WERI-Rb-1 (cell line): ENCODE results near the gene MOCS1.
"Not testable (repeated sequence)": the region's sequence is repeated elsewhere in the genome, so short reads cannot be mapped to it uniquely, and the experiment has no call there.

Experiments used
- DNase-seq: peaks from one replicate; pipeline ENCODE4 v3.0.0-alpha.2; 2020
- H3K27ac ChIP-seq: fragments of 250-450 bp; sonication (Bioruptor Pico); 2 replicates; pipeline ENCODE4 v1.5.1; 2020; ENCODE audit warnings: mild to moderate bottlenecking, moderate library complexity
- H3K27me3 ChIP-seq: fragments of 250-450 bp; sonication (Bioruptor Pico); 2 replicates; pipeline ENCODE4 v1.5.1; 2021; ENCODE audit warnings: mild to moderate bottlenecking, low read depth, moderate library complexity; ENCODE audit not compliant: insufficient read depth, severe bottlenecking
- H3K36me3 ChIP-seq: fragments of 250-450 bp; sonication (Bioruptor Pico); 2 replicates; pipeline ENCODE4 v1.5.1; 2020; ENCODE audit warnings: mild to moderate bottlenecking, moderate library complexity
- H3K4me3 ChIP-seq: 2 replicates; pipeline ENCODE4 v1.5.1; 2011; ENCODE audit warnings: low read depth, mild to moderate bottlenecking, control low read depth, low read length
- H3K9me3 ChIP-seq: fragments of 250-450 bp; sonication (Bioruptor Pico); 2 replicates; pipeline ENCODE4 v1.5.1; 2021; ENCODE audit warnings: mild to moderate bottlenecking, moderate library complexity; ENCODE audit not compliant: severe bottlenecking
- CTCF ChIP-seq: IDR thresholded peaks from 2 replicates; pipeline ENCODE4 v1.5.1; 2011; ENCODE audit warnings: low read depth, mild to moderate bottlenecking, control low read depth, inconsistent platforms, low read length

Gene MOCS1

GRCh38 chr6:39979461-39980328, 45.4 kb upstream of the MOCS1 start:
- no peak for TF ChIP-seq CTCF
- no peak overlapping the region for H3K4me3 ChIP-seq
- H3K27ac ChIP-seq, result no peak overlapping the region
- no peaks in the 10 kb centered on the region for H3K9me3 ChIP-seq
- no peak for DNase-seq
- H3K27me3 ChIP-seq, result no peaks in the 10 kb centered on the region
- H3K36me3 ChIP-seq, result no peaks in the 10 kb centered on the region

GRCh38 chr6:39978240-39978639, 44.0 kb upstream of the MOCS1 start:
- DNase-seq, result no peak
- H3K27me3 ChIP-seq, result no peaks in the 10 kb centered on the region
- TF ChIP-seq CTCF, result no peak
- no peak overlapping the region for H3K27ac ChIP-seq
- no peaks in the 10 kb centered on the region for H3K36me3 ChIP-seq
- H3K4me3 ChIP-seq, result no peak overlapping the region
- no peaks in the 10 kb centered on the region for H3K9me3 ChIP-seq

- no peak overlapping the region for H3K4me3 ChIP-seq
- H3K36me3 ChIP-seq, result no peaks in the 10 kb centered on the region
- no peak for TF ChIP-seq CTCF
- H3K9me3 ChIP-seq, result peaks cover 2% of the 10 kb centered on the region
- DNase-seq, result no peak
- H3K27me3 ChIP-seq, result peaks cover 23% of the 10 kb centered on the region
- H3K27ac ChIP-seq, result no peak overlapping the region
Measured at GRCh38 chr6:39973661-39974060, 39.4 kb upstream of the MOCS1 start.

- peaks cover 23% of the 10 kb centered on the region for H3K27me3 ChIP-seq
- not testable (repeated sequence) for DNase-seq, H3K36me3 ChIP-seq, H3K4me3 ChIP-seq, H3K27ac ChIP-seq, H3K9me3 ChIP-seq
Measured at GRCh38 chr6:39972717-39973116, 38.5 kb upstream of the MOCS1 start.

GRCh38 chr6:39971131-39971530, 36.9 kb upstream of the MOCS1 start:
- H3K9me3 ChIP-seq, H3K36me3 ChIP-seq, H3K27ac ChIP-seq, DNase-seq, H3K4me3 ChIP-seq: not testable (repeated sequence)
- peaks cover 23% of the 10 kb centered on the region for H3K27me3 ChIP-seq

- Histone ChIP-seq H3K27me3 (peaks cover 14% of the 10 kb centered on the region), H3K4me3 (no peak overlapping the region), H3K27ac (no peak overlapping the region), H3K9me3 (peaks cover under 1% of the 10 kb centered on the region), H3K36me3 (no peaks in the 10 kb centered on the region)
- no peak for TF ChIP-seq CTCF
- no peak for DNase-seq
Measured at GRCh38 chr6:39965751-39966150, 31.5 kb upstream of the MOCS1 start.

- Histone ChIP-seq H3K4me3 (no peak overlapping the region), H3K9me3 (no peaks in the 10 kb centered on the region), H3K36me3 (no peaks in the 10 kb centered on the region), H3K27ac (no peak overlapping the region), H3K27me3 (peaks cover 5% of the 10 kb centered on the region)
- no peak for DNase-seq
- TF ChIP-seq CTCF, result no peak
Measured at GRCh38 chr6:39964530-39964929, 30.3 kb upstream of the MOCS1 start.
